BE2C (cell line): ENCODE data around the gene KRTAP10-10.
"Not testable (repeated sequence)": the region's sequence is repeated elsewhere in the genome, so short reads cannot be mapped to it uniquely, and the experiment has no call there.

ENCODE experiments used
- DNase-seq: peaks from one replicate; pipeline ENCODE4 v3.0.0-alpha.2; 2020
- H3K27me3 ChIP-seq: fragments of 250-450 bp; sonication (Bioruptor Pico); 2 replicates; pipeline ENCODE4 v1.5.1; 2020; ENCODE audit warnings: mild to moderate bottlenecking
- H3K36me3 ChIP-seq: fragments of 250-450 bp; sonication (Bioruptor Pico); 2 replicates; pipeline ENCODE4 v1.5.1; 2020; ENCODE audit warnings: mild to moderate bottlenecking
- H3K4me1 ChIP-seq: fragments of 250-450 bp; sonication (Bioruptor Pico); 2 replicates; pipeline ENCODE4 v1.5.1; 2020
- H3K4me3 ChIP-seq: 2 replicates; pipeline ENCODE4 v1.5.1; 2011; ENCODE audit warnings: low read depth, low read length
- H3K9me3 ChIP-seq: fragments of 250-450 bp; sonication (Bioruptor Pico); 2 replicates; pipeline ENCODE4 v1.5.1; 2020
- TF ChIP-seq, protein P1 (sequence below): IDR thresholded peaks from 2 replicates; pipeline ENCODE4 v1.5.1; 2012; ENCODE audit warnings: mild to moderate bottlenecking, low read depth, low read length

The KRTAP10-10 gene

DNA sequence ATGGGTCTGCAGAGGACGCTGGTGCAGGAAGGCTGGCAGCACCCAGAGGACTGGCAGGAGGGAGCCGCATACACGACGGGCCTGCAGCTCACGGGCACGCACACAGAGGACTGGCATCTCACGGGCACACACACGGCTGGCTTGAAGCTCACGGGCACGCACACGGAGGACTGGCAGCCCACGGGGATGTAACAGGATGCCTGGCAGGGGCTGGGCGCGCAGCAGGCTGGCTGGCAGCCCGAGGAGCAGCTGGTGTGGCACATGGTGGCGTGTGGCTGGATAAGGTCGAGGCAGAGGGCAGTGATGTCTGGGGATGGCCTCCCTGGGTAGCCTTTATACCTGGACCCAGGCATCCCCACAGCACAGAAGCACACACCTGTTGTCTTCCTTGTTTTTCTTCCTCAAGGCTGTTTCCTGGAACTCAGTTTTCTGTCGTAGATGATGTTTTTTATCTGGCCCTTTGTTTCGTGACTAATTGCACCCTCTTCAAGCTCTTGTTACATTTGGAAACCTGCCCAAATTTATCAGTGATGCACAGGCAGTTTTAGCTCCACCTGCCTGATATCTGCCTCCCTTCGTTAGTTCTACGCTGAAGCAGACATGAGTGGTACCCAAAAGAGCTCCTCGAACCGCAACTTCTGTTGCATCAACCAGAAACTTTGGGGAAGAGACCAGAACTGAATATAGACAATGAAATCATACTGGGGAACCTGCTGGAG, 44.9 kb downstream of the KRTAP10-10 start, which contains the start of gene KRTAP12-1:
TSS of gene KRTAP12-1 (minus strand) at position 303 of the 719 bp plus-strand sequence. CDS start at position 263, 40 bp downstream.
- no peaks in the 10 kb centered on the region for H3K9me3 ChIP-seq
- no peak within 1 kb of the TSS for H3K4me3 ChIP-seq
- TF ChIP-seq, protein P1, sequence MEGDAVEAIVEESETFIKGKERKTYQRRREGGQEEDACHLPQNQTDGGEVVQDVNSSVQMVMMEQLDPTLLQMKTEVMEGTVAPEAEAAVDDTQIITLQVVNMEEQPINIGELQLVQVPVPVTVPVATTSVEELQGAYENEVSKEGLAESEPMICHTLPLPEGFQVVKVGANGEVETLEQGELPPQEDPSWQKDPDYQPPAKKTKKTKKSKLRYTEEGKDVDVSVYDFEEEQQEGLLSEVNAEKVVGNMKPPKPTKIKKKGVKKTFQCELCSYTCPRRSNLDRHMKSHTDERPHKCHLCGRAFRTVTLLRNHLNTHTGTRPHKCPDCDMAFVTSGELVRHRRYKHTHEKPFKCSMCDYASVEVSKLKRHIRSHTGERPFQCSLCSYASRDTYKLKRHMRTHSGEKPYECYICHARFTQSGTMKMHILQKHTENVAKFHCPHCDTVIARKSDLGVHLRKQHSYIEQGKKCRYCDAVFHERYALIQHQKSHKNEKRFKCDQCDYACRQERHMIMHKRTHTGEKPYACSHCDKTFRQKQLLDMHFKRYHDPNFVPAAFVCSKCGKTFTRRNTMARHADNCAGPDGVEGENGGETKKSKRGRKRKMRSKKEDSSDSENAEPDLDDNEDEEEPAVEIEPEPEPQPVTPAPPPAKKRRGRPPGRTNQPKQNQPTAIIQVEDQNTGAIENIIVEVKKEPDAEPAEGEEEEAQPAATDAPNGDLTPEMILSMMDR, result no peak
- H3K27me3 ChIP-seq, result peaks cover 58% of the 10 kb centered on the region
- H3K4me1 ChIP-seq, result no peaks in the 10 kb centered on the region
- no peak for DNase-seq
- H3K36me3 ChIP-seq, result no peaks in the 10 kb centered on the region

DNA sequence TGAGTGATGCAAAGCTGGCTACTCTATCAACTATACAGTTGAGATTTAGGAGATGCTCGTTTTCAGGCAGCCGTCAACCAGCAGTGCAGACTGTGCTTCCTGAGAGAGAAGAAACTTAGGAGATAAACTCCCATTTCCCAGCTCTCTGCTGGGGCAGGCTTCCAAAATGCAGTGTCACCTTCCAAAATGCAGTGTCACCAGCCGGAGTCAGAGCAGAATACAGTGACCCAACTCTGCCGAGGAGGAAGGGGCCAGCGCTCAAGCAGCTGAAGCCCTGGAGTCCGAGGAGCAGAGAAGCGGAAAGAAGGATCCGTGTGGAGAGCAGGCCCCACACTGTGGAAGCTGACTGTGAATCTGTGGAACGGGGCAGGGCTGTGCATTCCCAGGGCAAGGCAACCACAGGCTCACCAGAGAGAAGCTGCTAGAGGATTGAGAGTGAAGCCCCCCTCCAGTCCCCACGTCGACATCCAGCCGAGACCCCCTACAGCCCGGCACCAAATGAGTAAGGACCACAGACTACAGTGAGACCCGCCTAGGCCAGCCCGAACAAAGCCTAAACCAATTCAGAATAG, 45.5 kb downstream of the KRTAP10-10 start:
- TF ChIP-seq, protein P1, result no peak
- no peak for DNase-seq
- H3K36me3 ChIP-seq, result no peaks in the 10 kb centered on the region
- H3K9me3 ChIP-seq, result no peaks in the 10 kb centered on the region
- no peaks in the 10 kb centered on the region for H3K4me1 ChIP-seq
- peaks cover 60% of the 10 kb centered on the region for H3K27me3 ChIP-seq
- no peak overlapping the region for H3K4me3 ChIP-seq

DNA sequence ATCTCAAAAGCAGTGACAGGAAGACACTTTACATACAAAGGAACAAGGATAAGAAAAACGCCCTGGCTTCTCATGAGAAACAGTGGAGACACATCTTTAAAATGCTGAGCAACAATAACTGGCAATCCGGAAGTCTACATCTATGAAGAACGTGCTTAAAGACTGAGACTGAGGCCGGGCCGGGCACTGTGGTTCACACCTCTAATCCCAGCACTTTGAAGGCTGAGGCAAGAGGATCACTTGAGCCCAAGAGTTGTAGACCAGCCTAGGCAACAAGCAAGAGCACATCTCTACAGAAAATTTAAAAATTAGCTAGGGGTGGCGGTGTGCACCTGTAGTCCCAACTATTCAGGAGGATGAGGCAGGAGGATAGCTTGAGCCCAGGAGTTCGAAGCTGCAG, 46.9 kb downstream of the KRTAP10-10 start:
- peaks cover 66% of the 10 kb centered on the region for H3K27me3 ChIP-seq
- TF ChIP-seq, protein P1, result no peak
- no peaks in the 10 kb centered on the region for H3K4me1 ChIP-seq
- H3K36me3 ChIP-seq, result no peaks in the 10 kb centered on the region
- DNase-seq, result no peak
- no peaks in the 10 kb centered on the region for H3K9me3 ChIP-seq
- no peak overlapping the region for H3K4me3 ChIP-seq

DNA sequence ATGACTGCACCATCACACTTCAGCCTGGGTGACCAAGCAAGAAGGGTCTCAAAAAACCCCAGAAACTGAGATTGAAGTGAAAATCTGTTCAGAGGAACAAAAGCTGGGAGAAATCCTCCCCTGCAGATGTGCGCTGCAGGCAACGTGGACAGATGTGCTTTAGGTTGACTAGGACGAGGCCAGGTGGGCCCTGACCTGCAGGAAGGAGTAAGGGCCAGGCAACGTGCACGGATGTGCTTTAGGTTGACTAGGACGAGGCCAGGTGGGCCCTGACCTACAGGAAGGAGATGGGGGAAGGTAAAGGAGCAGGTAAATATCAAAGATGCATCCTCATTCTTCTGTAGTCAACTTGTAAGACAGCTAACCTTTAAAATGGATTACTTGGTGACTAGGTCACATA, 47.3 kb downstream of the KRTAP10-10 start:
- H3K27me3 ChIP-seq, result peaks cover 65% of the 10 kb centered on the region
- H3K4me1 ChIP-seq, result no peaks in the 10 kb centered on the region
- no peaks in the 10 kb centered on the region for H3K36me3 ChIP-seq
- no peaks in the 10 kb centered on the region for H3K9me3 ChIP-seq
- TF ChIP-seq, protein P1, result no peak
- no peak for DNase-seq
- no peak overlapping the region for H3K4me3 ChIP-seq

DNA sequence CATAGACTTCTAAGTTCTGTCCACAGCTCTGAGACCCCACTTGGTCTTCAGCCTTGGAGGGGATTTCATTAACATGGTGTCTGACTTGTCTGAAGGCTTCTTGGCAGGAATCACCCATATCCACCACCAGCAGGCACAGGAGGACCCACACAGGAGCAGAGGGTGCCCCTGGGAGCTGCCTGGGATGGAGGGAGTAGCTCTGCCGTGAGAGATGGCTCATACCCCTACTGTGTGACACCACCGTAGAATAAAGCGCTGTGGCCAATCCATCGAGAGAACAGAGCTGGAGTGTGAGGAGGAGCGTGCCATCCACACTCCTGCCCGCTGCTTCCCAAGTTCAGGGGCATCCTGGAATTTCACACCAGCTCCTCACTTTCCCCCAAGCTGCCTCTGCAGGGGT, 47.9 kb downstream of the KRTAP10-10 start:
- not testable (repeated sequence) for H3K9me3 ChIP-seq, DNase-seq, H3K4me3 ChIP-seq, H3K4me1 ChIP-seq, H3K36me3 ChIP-seq
- peaks cover 68% of the 10 kb centered on the region for H3K27me3 ChIP-seq

DNA sequence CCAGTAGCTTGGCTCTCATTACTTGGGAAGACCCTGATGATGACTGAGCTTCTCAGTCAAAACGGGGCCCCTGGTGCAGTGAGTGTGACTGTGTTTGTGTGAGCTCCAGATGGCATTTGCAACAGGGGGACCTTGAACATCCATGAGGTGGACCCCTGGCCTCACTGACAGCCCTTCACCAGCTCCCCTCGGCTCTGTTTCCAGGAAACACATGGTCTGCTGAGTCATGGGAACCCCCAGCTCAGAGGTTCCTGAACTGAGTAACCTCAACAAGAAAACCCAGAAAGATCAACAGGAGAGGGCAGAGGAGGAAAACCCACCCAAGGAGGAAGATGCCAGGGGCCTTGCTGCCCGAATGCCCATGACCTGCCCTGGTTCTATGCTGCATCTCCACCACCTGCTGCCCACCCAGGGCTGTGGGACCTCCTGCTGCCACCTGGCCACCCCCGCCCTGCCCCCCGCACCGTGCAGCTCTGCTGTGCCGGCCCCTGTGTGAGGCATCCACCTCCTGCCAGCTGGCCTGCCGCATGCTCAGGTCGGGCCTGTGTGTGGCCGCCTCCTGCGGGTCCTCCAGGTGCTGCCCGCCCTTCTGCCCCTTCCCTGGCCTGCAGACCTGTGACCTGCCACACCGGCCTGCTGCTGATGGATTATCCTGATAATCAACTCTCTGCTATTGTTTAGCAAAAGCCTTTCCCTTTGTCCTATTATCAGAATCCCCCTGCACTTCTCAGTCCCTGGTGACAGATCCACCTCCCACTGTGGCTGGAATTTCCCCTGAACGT, 49.0 kb downstream of the KRTAP10-10 start:
- H3K36me3 ChIP-seq, result no peaks in the 10 kb centered on the region
- TF ChIP-seq, protein P1, result no peak
- H3K27me3 ChIP-seq, result peaks cover 70% of the 10 kb centered on the region

More for the DNA sequence above, 49.0 kb downstream of the KRTAP10-10 start:
- Histone ChIP-seq H3K4me1 (no peaks in the 10 kb centered on the region), H3K4me3 (no peak overlapping the region), H3K9me3 (no peaks in the 10 kb centered on the region)
- no peak for DNase-seq
